GM19238 (cell line): ENCODE results near the gene TEPSIN.

Experiments
- DNase-seq: peaks from one replicate; pipeline ENCODE4 v3.0.0; 2011; ENCODE audit warnings: low spot score; ENCODE audit not compliant: insufficient read length

TEPSIN gene

DNA sequence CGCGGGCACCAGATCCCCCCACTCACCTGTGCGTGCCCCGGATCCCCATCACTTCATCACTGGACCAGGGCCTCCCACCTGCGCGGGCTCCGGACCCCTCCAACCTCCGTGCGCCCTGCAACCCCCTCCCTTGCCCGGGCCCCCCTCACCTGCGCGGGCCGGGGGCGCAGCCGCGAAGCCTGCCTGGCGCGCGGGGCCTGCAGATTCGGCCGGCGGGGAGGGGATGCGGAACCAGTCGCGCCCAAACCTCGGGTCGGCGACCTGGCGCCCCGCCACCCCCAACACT, 16.3 kb downstream of the TEPSIN start:
- DNase-seq: no peak

GRCh38 chr17:81221842-81222619, 16.8 kb downstream of the TEPSIN start:
- DNase-seq: no peak

- DNase-seq: no peak
Measured at GRCh38 chr17:81221371-81221841, 17.4 kb downstream of the TEPSIN start.

DNA sequence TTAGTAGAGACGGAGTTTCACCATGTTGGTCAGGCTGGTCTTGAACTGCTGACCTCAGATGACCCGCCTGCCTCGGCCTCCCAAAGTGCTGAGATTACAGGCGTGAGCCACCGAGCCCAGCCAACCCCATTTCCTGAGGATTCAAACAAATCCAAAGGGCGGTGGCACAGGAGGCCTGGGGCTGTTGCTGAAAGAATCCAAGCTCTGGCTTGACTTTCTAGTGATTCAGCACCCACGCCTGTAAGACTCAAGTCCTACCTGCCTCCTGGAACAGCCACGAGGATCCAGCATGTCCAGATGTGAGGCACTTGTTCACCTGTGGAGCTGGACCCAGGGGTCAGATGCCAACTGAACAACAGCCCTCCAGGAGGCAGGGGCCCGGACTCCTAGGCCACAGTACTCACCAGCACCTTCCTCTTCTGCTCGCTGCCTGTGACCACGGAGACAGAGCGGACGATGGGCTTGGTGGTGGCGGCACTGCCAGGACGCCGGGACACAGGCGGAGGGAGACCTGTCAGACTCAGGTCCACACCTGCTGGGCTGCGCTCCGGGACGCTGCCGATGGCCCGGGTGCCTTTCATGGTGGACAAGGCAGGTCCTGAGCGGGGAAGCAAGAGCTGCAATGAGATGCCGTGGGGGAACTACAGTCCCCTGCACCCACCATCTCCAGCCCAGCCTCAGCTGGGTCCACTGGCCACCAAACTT, 19.2 kb downstream of the TEPSIN start:
- no peak for DNase-seq

DNA sequence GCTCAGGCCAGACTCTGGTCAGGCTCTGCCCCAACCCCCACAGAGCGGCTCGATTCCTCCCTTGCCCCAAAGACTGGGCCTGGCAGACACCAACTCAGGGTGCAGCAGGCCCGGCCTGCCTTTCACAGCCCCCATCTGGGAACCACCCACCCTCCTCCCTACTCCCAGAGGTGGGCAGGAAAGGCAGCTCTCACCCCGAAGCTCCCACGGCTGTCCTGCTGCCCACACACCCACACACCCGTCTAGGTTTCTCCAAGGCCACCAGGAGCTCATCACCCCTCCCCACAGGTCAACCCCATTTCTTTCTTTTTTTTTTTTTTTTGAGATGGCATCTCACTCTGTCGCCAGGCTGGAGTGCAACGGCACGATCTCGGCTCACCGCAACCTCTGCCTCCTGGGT, 19.9 kb downstream of the TEPSIN start:
- no peak for DNase-seq

DNA sequence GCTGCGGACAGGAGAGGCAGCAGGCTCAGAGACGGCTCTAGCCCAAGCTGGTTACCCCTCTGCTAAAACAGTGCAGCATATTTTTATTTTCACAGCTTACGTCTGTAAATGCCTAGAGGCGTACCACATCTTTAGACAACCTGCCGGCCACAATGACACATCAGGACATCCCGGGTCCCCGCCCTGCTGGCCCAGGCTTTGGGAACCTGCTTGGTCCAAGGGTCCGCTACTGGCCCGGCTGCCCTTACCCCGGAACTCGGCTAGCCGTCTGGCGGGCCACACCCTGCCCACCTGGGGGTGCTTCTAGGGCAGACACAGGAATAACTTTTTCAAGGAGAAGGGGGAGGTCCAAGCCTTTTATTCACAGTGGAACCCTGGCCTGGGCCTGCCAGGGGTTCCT, 20.4 kb downstream of the TEPSIN start:
- no peak for DNase-seq

DNA sequence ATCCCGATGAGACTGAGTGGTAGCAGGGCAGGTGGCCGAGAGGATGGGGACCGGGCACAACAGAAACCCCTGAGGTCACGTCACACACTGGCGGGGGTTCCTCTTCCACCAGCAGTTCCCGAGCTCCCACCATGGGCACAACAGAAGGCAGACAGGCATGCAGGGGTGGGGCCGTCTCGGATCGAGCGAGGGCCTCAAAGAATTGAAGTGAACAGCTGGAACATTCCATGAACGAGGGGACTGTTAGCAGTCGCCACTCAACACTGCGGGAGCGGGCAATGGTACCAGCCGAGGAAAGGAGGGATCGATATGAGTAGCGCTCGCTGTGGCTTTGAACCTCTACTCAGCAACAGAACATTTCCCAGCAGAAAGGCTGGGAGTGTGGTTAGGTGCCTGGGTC, 21.4 kb downstream of the TEPSIN start:
- no peak for DNase-seq

DNA sequence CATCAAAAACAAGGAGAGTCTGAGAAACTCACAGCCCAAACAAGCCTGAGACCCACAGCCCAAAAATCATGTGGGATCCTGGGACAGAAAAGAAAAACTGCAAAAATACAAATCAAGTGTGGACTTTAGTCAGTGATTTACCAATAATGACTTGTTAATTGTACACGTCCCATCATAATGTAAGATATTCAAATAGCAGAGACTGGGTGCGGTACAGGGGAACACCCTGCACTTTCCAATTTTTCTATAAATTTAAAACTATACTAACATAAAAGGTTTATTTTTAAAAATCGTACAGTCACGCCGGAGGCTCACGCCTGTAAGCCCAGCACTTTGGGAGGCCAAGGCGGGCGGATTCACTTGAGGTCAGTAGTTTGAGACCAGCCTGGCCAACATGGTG, 24.9 kb downstream of the TEPSIN start:
- no peak for DNase-seq

GRCh38 chr17:81212365-81212764, 26.5 kb downstream of the TEPSIN start:
- no peak for DNase-seq

- DNase-seq: no peak
Measured at GRCh38 chr17:81210868-81211267, 28.0 kb downstream of the TEPSIN start.

DNA sequence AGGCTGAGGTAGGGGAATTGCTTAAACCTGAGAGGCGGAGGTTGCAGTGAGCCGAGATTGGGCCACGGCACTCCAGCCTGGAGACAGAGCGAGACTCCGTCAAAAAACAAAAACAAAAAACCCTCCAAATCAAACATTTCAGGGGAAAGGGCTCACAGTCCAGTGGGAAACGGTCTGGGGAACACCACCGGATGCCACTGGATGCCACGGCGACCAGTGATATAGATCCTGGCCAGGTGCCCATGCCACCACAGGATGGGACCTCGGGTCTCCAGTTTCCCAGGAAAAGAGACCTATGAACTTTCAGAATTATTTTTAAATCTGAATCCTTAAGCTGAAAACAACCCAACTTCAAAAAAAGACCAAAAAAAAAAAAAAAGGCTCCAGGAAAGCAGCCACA, 28.4 kb downstream of the TEPSIN start:
- DNase-seq: no peak

DNA sequence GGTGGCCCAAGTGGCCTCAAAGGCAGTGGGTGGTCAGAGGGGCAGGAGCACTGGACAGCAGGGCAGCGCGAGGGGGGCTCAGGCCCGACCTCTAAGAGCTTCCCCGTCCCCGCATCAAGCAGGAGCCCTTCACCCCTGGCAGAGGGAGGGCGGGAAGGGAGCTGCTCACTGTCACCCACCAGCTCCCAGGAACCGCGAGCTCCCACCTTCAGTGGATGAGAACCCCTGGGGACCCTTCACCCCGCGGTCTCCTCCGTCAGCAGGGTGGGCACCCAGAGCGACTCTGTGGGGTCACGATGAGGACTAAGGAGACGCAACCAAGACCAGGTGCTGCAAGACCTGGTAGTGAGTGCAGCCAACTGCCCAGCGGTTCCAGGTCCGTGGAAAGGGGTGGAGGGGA, 29.7 kb downstream of the TEPSIN start:
- no peak for DNase-seq

DNA sequence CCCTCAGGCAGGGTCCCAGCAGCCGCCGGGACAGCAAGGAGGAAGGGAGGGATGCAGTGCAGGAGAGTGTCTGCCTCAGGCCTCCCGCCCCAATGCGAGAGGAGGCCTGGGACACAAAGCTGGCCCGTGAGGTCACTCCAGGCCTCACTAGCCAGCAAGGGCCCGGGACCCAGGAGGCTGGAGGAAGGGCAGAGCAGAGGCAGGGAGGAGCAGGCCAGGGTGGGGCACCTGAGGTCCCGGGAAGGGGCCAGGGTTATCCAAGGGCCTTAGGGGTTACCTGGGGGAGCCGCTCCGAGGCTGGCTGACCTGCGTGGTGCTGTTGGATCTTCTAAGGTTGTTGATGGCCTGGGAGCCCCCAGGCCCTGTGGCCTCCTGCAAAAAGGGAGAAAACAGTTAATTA, 30.2 kb downstream of the TEPSIN start:
- no peak for DNase-seq

DNA sequence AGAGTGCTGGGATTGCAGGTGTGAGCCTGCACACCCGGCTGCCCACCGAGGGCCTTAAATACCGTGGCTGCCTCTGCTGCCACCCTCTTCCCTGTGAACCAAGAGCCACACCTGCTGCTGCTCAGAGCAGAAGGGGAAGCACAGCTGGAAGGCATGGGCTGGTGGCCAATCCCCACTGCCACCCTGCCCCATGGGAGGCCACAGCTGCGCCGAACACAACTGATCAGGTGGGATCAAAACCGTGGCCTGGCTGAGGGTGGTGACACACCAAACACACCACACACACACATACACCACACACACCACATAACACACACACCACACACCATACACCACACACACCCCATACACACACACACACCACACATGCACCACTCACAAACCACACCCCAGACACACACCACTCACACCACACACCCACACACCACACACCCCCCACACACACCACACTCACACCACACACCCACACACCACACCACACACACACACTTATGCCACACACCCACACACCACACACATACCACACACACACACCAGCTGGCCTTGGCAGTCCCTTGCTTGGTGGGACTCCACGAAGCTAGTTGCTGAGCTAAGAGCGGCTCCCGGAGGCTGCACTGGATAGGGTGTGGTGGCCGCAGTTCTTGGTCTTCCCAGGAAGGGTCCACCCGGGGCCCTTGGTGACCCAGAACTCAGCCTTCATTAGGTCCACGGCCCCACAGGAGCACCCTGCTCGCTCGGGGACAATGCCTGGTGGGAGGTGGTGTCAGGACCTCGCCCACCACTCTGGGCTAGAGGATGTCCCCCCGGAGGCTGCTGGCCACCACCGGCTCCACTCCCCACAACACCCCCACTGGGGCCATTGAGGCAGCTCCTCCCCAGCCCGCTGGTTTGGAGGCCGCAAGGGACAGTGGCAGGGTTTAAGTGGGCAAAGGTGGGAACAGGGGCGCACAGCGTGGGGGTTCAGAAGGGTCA, 31.0 kb downstream of the TEPSIN start:
- DNase-seq: no peak

DNA sequence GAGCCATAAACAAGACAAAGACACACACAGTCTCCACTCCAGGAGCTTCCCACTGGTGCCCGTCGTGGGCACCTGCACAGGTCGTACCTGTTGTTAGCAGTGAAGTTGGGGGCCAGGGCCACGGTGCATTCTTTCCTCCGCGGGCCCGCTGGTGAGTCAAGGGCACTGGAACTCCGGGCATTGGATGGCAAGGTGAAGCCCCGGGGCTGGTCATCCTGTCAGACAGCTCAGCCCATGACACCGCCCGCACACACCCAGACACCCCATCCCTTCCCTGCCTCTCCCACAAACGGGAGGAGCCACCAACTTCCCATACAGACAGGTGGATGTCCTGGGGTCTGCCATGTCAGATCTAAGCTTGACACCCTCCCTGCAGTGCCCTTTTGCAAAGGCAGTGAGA, 32.2 kb downstream of the TEPSIN start:
- no peak for DNase-seq

DNA sequence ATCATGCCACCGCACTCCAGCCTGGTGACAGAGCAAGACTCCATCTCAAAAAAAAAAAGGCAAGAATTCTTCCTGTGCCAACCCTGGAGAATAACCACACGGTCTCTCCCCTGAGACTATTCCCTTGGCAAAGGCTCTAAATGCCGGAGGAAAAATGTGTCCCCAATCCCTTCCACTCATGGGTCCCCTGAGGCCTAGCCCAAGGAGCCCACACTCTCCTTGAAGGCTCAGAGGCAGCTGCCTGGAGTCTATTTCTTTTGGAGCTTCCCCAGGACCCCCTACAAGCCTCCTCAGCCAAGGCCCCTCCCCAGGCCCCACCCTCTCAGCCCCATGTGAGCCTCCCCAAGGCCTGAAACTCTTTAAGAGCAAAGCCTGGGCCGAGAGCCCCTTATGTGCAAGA, 32.7 kb downstream of the TEPSIN start:
- DNase-seq: no peak

DNA sequence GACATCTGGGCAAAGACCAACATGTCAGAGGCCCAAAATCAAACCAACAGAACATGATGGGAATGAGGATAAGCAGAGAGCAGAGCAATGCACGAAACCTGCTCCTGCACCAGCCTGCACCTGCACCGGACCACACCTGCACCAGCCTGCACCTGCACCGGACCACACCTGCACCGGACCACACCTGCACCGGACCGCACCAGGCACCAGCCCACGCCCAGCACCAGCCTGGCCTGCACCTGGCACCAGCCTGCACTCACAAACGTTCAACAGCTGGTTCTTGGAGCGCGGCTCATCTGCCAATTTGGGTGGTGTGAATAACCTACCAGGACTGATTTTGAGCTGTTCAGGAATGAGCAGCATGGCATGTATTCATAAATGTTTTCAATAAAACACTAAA, 34.3 kb downstream of the TEPSIN start:
- DNase-seq: no peak

DNA sequence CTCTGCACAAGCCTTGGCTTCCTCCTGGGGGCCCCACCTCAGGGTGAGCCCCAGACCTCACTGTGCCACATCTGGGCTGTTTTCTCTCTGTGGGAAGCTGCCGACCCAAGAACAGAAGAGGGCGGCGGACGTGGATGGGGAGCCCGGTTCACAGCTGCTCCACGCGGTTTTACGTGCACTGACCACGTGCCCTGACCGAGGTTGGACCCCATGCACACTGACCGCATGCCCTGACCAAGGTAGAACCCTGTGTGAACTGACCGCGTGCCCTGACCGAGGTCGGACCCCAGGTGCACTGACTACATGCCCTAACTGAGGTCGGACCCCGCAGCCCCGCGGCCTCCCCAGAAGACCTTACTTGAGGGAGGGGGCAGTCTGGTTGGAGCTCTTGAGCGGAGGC, 35.7 kb downstream of the TEPSIN start:
- no peak for DNase-seq

- DNase-seq: no peak
Measured at GRCh38 chr17:81202318-81202717, 36.5 kb downstream of the TEPSIN start.

GRCh38 chr17:81200695-81201580, 37.9 kb downstream of the TEPSIN start:
- peak; percentile 58 for DNase-seq

DNA sequence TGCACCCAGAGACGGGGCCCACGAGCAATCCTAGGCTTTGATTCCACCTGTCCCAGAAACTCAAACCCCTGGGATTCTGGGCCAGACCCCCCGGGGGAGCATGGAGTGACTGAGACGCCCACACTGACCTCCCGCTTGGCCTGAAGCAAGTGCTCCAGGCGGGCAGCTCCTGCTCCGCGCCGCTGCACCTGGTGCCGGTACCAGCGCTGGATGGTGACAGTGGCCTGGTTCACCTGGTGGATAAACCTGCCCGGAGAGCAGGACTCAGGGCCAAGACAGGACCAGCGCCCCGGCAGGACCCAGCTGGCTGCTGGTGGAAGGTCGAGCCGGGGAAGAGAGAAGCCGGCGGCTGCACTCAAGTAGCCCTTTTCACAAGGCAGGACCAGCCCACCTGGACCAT, 38.7 kb downstream of the TEPSIN start:
- DNase-seq: no peak
